DOHH2 (cell line): ENCODE measurements around the gene SLC35B2.

ENCODE experiments used
- EZH2phosphoT487 ChIP-seq: fragments of 200-600 bp; sonication (generic); IDR thresholded peaks from 2 replicates; pipeline ENCODE4 v1.6.1; 2017; ENCODE audit warnings: borderline replicate concordance, mild to moderate bottlenecking, antibody characterized with exemption, low read length, moderate library complexity, mixed read lengths
- TF ChIP-seq, protein P1 (sequence below): fragments of 200-600 bp; sonication (generic); IDR thresholded peaks from one replicate; pipeline ENCODE4 v1.5.1; 2014; ENCODE audit warnings: antibody characterized with exemption, mild to moderate bottlenecking, low read depth, low read length; ENCODE audit not compliant: poor library complexity, severe bottlenecking

DNA sequence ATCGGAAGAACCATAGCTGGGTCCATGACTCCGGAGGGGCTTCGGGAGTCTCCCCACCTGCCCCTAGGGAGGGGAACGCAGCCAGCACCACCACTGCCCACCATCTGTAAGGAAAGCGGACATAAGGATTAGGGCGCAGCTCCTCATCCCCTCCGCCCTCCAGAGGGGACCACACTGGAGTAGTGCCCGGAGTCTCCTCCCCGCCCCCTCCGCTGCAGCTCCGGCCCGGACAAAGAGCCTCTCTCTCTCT, 628 bp downstream of the SLC35B2 start:
- TF ChIP-seq, protein P1, sequence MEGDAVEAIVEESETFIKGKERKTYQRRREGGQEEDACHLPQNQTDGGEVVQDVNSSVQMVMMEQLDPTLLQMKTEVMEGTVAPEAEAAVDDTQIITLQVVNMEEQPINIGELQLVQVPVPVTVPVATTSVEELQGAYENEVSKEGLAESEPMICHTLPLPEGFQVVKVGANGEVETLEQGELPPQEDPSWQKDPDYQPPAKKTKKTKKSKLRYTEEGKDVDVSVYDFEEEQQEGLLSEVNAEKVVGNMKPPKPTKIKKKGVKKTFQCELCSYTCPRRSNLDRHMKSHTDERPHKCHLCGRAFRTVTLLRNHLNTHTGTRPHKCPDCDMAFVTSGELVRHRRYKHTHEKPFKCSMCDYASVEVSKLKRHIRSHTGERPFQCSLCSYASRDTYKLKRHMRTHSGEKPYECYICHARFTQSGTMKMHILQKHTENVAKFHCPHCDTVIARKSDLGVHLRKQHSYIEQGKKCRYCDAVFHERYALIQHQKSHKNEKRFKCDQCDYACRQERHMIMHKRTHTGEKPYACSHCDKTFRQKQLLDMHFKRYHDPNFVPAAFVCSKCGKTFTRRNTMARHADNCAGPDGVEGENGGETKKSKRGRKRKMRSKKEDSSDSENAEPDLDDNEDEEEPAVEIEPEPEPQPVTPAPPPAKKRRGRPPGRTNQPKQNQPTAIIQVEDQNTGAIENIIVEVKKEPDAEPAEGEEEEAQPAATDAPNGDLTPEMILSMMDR, result no peak
- TF ChIP-seq EZH2phosphoT487, result no peak
